GM23248 (cell line): ENCODE measurements around the gene COL11A1.

Experiments
- EZH2 ChIP-seq: fragments of 200-600 bp; sonication (generic); IDR thresholded peaks from 2 replicates; pipeline ENCODE4 v1.6.1; 2018; ENCODE audit warnings: antibody characterized with exemption, mild to moderate bottlenecking; ENCODE audit not compliant: insufficient read depth, poor library complexity, severe bottlenecking
- EZH2phosphoT487 ChIP-seq: fragments of 200-600 bp; sonication (generic); IDR thresholded peaks from 2 replicates; pipeline ENCODE4 v1.6.1; 2018; ENCODE audit warnings: antibody characterized with exemption, moderate library complexity, mild to moderate bottlenecking, low read depth; ENCODE audit not compliant: insufficient read depth

GRCh38 chr1:103142461-103142860 lies 34.1 kb upstream of the COL11A1 start:
- no peak for TF ChIP-seq EZH2
- TF ChIP-seq EZH2phosphoT487 = no peak
